Stomach (tissue), 9 donors: Measurements from ENCODE around the gene ADGRL3. TPM values are rescaled to one million over a fixed set of nuclear protein-coding genes. Genes with fewer than 3 reads are reported as not detected.

Experiments used
- DNase-seq, 2 donors: peaks; one replicate each; pipeline versions ENCODE4 v3.0.0 to v3.0.0-alpha.2; 2013 to 2019
- H3K27ac ChIP-seq, 5 donors: fragments of 200-600 bp in 4 of 5; sonication (generic) in 4 of 5; one replicate each; pipeline ENCODE4 v1.5.1; 2013 to 2019; ENCODE audit warnings: mild to moderate bottlenecking in 1 of 5, moderate library complexity in 1 of 5
- H3K27me3 ChIP-seq, 3 donors: fragments of 200-600 bp; sonication (generic); one replicate each; pipeline ENCODE4 v1.5.1; 2017 to 2019; ENCODE audit warnings: mixed run types in 1 of 3
- H3K36me3 ChIP-seq, 4 donors: fragments of 200-600 bp; sonication (generic); 1 replicate in 3 of 4; 2 replicates in 1 of 4; pipeline ENCODE4 v1.5.1; 2016 to 2019
- H3K4me1 ChIP-seq, 4 donors: fragments of 200-600 bp; sonication (generic); one replicate each; pipeline ENCODE4 v1.5.1; 2016 to 2019
- H3K4me3 ChIP-seq, 4 donors: fragments of 200-600 bp; sonication (generic) in 3 of 4; one replicate each; pipeline ENCODE4 v1.5.1; 2016 to 2019; ENCODE audit warnings: mild to moderate bottlenecking in 1 of 4
- H3K9me3 ChIP-seq, 4 donors: fragments of 200-600 bp; sonication (generic); one replicate each; pipeline ENCODE4 v1.5.1; 2016 to 2019
- EP300 ChIP-seq: sonication (generic); formaldehyde crosslinking; IDR thresholded peaks from one replicate; pipeline ENCODE4 v1.6.1; 2017; ENCODE audit warnings: antibody characterized with exemption
- POLR2A ChIP-seq, 4 donors: fragments of 450-650 bp; IDR thresholded peaks; one replicate each; pipeline ENCODE4 v1.6.1; 2016; ENCODE audit warnings: antibody characterized with exemption in 4 of 4, control low read depth in 2 of 4, mild to moderate bottlenecking in 1 of 4, moderate library complexity in 1 of 4
- POLR2AphosphoS5 ChIP-seq, 3 donors: sonication (generic); formaldehyde crosslinking; IDR thresholded peaks; one replicate each; pipeline ENCODE4 v1.6.1; 2016; ENCODE audit warnings: antibody characterized with exemption in 3 of 3
- WGBS, 5 donors: extraction: QIAGEN DNeasy Blood & Tissue Kit in 3 of 5; methylation state at CpG; one replicate each; pipeline versions ENCODE4 v1.1.5 to v1.1.7; 2013 to 2018; 5-methylcytosine and 5-hydroxymethylcytosine counted together
- intact Hi-C: fragments of 100-400 bp; cut with DNase I; formaldehyde crosslinking; loops from one replicate; pipeline ENCODE4 v1.15.1; 2023; ENCODE audit warnings: low total_unique reads
- polyA plus RNA-seq, 3 donors: library from polyadenylated mRNA; stranded (reverse); fragments of 200-250 nt; gene quantifications; one replicate each; pipeline ENCODE4 v1.2.3, GENCODE V29; 2013
- total RNA-seq, 5 donors: library from RNA; depleted of rRNA; stranded (reverse); fragments of >200 nt; gene quantifications; one replicate each; pipeline versions ENCODE4 v1.1.0 to v1.2.3, GENCODE V29; 2014 to 2016
- TF ChIP-seq, protein P1 (sequence below), 7 experiments: fragments of 450-650 bp in 4 of 7; fragments of 200-600 bp in 3 of 7; sonication (generic) in 3 of 7; IDR thresholded peaks; one replicate each; pipeline ENCODE4 v1.5.1; 2016 to 2019; ENCODE audit warnings: antibody characterized with exemption in 7 of 7, control low read depth in 2 of 7, mild to moderate bottlenecking in 1 of 7
- donor health status: healthy with polysubstance abuse.
- donor health status: Bipolar disorder and iron deficiency.
- donor health status: healthy.

The ADGRL3 gene
- total and polyA plus RNA-seq, 8 donors: 0.48 to 109 (median 3.9) TPM

DNA sequence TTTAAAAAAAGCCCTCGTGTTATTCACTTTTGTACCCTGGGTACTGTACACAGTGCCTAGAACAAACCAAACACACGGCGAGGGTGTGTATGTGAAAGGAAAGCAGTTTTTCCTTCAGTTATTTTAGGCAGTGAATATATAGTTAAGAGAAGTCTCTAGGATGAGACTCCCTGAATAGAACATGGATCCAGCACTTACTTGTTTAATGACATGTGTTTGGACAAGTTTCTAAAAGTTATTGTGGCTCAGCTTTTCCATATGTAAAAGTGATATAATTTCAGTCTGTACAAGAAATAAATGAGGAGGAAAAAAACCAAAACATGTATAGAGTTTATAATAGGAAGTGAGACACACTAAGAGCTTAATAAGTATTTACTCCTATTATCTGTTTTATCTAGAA, 273.2 kb downstream of the ADGRL3 start:
- Histone ChIP-seq H3K9me3 (no peaks in the 10 kb centered on the region), H3K36me3 (no peaks in the 10 kb centered on the region), H3K27me3 (no peaks in the 10 kb centered on the region), H3K4me1 (peaks cover 0 to 6% (median 0%) of the 10 kb centered on the region in 4 donors), H3K27ac (no peak overlapping the region), H3K4me3 (no peak overlapping the region)
- intact Hi-C loops: no loop called here
- TF ChIP-seq POLR2AphosphoS5 (IDR thresholded peaks at IDR 0.05): no peak
- TF ChIP-seq, protein P1, sequence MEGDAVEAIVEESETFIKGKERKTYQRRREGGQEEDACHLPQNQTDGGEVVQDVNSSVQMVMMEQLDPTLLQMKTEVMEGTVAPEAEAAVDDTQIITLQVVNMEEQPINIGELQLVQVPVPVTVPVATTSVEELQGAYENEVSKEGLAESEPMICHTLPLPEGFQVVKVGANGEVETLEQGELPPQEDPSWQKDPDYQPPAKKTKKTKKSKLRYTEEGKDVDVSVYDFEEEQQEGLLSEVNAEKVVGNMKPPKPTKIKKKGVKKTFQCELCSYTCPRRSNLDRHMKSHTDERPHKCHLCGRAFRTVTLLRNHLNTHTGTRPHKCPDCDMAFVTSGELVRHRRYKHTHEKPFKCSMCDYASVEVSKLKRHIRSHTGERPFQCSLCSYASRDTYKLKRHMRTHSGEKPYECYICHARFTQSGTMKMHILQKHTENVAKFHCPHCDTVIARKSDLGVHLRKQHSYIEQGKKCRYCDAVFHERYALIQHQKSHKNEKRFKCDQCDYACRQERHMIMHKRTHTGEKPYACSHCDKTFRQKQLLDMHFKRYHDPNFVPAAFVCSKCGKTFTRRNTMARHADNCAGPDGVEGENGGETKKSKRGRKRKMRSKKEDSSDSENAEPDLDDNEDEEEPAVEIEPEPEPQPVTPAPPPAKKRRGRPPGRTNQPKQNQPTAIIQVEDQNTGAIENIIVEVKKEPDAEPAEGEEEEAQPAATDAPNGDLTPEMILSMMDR (IDR thresholded peaks at IDR 0.05): no peak
- 39 to 65% (median 58%) methylated on average over 3 of the region's 3 CpGs for WGBS, 5 donors
- no peak for DNase-seq

DNA sequence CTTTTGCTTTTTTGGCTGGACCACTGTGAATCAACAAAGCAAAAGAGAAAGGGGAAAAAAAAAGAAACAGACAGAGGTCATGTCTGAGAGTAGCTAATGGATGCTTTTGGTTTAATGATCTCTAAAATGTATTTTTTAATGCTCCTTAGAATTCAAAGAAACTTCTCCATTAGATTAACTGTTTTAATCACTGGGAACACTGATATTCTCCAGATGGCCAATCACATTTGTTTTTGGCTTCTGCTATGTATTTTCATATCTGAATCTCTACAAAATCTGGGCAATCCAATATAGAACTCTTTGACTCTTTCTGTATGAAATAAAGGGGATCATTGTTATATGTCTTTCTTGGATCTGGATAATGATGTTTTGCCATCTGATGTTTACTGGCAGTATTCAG, 278.2 kb downstream of the ADGRL3 start:
- intact Hi-C loops: no loop called here
- no peaks in the 10 kb centered on the region for H3K9me3 ChIP-seq
- no peaks in the 10 kb centered on the region for H3K27me3 ChIP-seq
- no peaks in the 10 kb centered on the region for H3K36me3 ChIP-seq
- H3K27ac ChIP-seq: no peak overlapping the region
- no peak overlapping the region for H3K4me3 ChIP-seq
- peaks cover 0 to 8% (median 0%) of the 10 kb centered on the region in 4 donors for H3K4me1 ChIP-seq
- TF ChIP-seq, protein P1 (IDR thresholded peaks at IDR 0.05): no peak
- TF ChIP-seq POLR2AphosphoS5 (IDR thresholded peaks at IDR 0.05) (no peak), EP300 (no peak), POLR2A (IDR thresholded peaks at IDR 0.05) (no peak)
- peak in 1 of 2 donors; percentile 22 for DNase-seq

DNA sequence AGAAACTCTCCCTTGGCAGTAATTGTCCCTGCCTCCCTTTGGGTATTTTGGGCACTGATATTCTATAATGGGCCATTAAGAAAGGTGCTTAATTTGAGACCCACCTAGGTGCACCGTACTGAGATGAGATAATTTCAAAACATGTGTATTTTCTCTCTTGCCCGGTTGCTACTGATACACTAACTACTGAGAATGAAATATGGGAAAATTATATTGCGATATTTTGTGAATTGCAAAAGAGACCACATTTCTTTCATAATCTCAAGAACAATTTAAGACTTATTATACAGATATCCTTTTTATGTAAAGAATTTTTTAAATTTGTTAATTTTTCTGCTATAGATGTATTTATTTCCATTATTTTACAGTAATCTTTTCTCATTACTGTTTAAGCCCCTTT, 284.9 kb downstream of the ADGRL3 start:
- Histone ChIP-seq H3K27me3 (no peaks in the 10 kb centered on the region), H3K36me3 (no peaks in the 10 kb centered on the region), H3K4me3 (no peak overlapping the region), H3K4me1 (peaks cover 0 to 4% (median 0%) of the 10 kb centered on the region in 4 donors), H3K27ac (no peak overlapping the region), H3K9me3 (no peaks in the 10 kb centered on the region)
- TF ChIP-seq, protein P1 (IDR thresholded peaks at IDR 0.05): no peak
- TF ChIP-seq EP300 (no peak), POLR2A (IDR thresholded peaks at IDR 0.05) (no peak), POLR2AphosphoS5 (IDR thresholded peaks at IDR 0.05) (no peak)
- intact Hi-C loops: no loop called here
- no peak for DNase-seq
- WGBS, 5 donors: 84 to 96% (median 91%) methylated on average over 3 of the region's 3 CpGs

DNA sequence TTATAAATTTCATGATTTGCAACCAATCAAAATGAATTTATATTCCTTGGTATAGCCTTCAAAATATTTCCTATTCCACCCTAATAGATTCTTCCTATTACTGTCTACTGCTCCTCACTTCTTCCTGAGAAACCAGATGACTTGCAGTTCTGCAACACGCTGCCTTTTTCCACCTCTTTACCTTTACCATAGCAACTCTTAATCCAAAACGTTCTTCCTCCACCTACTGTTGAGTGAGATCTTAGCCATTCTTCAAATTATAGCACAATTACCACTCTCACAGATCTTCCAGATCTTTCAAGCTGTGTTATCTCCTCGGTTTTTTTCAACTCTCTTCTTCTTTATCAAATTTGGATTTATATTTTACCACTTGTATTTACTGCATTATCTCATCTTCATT, 289.8 kb downstream of the ADGRL3 start:
- intact Hi-C loops: no loop called here
- no peak for DNase-seq
- WGBS, 5 donors: 19 to 69% (median 61%) methylated on average over 3 of the region's 3 CpGs
- Histone ChIP-seq H3K27ac (no peak overlapping the region), H3K27me3 (no peaks in the 10 kb centered on the region), H3K4me1 (peaks cover 0 to 4% (median 0%) of the 10 kb centered on the region in 4 donors), H3K4me3 (no peak overlapping the region), H3K36me3 (no peaks in the 10 kb centered on the region), H3K9me3 (no peaks in the 10 kb centered on the region)
- TF ChIP-seq POLR2A (IDR thresholded peaks at IDR 0.05) (no peak), EP300 (no peak), POLR2AphosphoS5 (IDR thresholded peaks at IDR 0.05) (no peak)
- TF ChIP-seq, protein P1 (IDR thresholded peaks at IDR 0.05): no peak
